Body of pancreas (tissue), 4 donors: ENCODE measurements around the gene FAM222B. TPM values are rescaled to one million over a fixed set of nuclear protein-coding genes. Genes with fewer than 3 reads are reported as not detected.
"Not testable (repeated sequence)": the region's sequence is repeated elsewhere in the genome, so short reads cannot be mapped to it uniquely, and the experiment has no call there.

Source experiments
- ATAC-seq: fragments of 150-250 bp; one replicate; pipeline ENCODE4 v1.9.1; 2016
- DNase-seq, 4 donors: peaks; one replicate each; pipeline ENCODE4 v3.0.0-alpha.2; 2019
- H3K27ac ChIP-seq, 4 donors: fragments of 200-600 bp; sonication (generic); 1 replicate in 3 of 4; 2 replicates in 1 of 4; pipeline versions ENCODE4 v1.5.1 to v1.6.1; 2016 to 2019; ENCODE audit warnings: mild to moderate bottlenecking in 1 of 4, mixed read lengths in 1 of 4, moderate library complexity in 1 of 4
- H3K27me3 ChIP-seq, 2 donors: fragments of 200-600 bp; sonication (generic); one replicate each; pipeline ENCODE4 v1.6.0; 2016; ENCODE audit warnings: mild to moderate bottlenecking in 1 of 2
- H3K36me3 ChIP-seq, 2 donors: fragments of 200-600 bp; sonication (generic); replicated peaks in 1 of 2; 2 replicates each; pipeline ENCODE4 v1.5.1; 2016; ENCODE audit warnings: low read depth in 2 of 2; ENCODE audit not compliant: insufficient read depth in 1 of 2
- H3K4me1 ChIP-seq: fragments of 200-600 bp; sonication (generic); one replicate; pipeline ENCODE4 v1.6.0; 2016
- H3K4me3 ChIP-seq, 2 donors: fragments of 200-600 bp; sonication (generic); 1 replicate in 1 of 2; 2 replicates in 1 of 2; pipeline ENCODE4 v1.5.1; 2016 to 2019
- H3K9me3 ChIP-seq, 3 donors: fragments of 200-600 bp; sonication (generic); 1 replicate in 2 of 3; 2 replicates in 1 of 3; pipeline ENCODE4 v1.5.1; 2016
- POLR2A ChIP-seq, 3 donors: fragments of 450-650 bp; IDR thresholded peaks; one replicate each; pipeline ENCODE4 v1.6.1; 2016; ENCODE audit warnings: antibody characterized with exemption in 3 of 3, mild to moderate bottlenecking in 2 of 3
- WGBS, 2 donors: methylation state at CpG; one replicate each; pipeline ENCODE4 v1.1.5; 2017; 5-methylcytosine and 5-hydroxymethylcytosine counted together
- intact Hi-C: fragments of 100-400 bp; cut with DNase I; formaldehyde crosslinking; loops from one replicate; pipeline ENCODE4 v1.15.1; 2023
- total RNA-seq, 2 donors: library from RNA; depleted of rRNA; stranded (reverse); fragments of >200 nt; gene quantifications; one replicate each; pipeline ENCODE4 v1.1.0, GENCODE V29; 2016
- TF ChIP-seq, protein P1 (sequence below), 7 experiments: fragments of 450-650 bp in 4 of 7; fragments of 200-600 bp in 3 of 7; sonication (generic) in 3 of 7; IDR thresholded peaks; one replicate each; pipeline ENCODE4 v1.5.1; 2016 to 2019; ENCODE audit warnings: antibody characterized with exemption in 7 of 7

The FAM222B gene
- total RNA-seq, 2 donors from 2014 or later, result 9.9 to 15.3 TPM

DNA sequence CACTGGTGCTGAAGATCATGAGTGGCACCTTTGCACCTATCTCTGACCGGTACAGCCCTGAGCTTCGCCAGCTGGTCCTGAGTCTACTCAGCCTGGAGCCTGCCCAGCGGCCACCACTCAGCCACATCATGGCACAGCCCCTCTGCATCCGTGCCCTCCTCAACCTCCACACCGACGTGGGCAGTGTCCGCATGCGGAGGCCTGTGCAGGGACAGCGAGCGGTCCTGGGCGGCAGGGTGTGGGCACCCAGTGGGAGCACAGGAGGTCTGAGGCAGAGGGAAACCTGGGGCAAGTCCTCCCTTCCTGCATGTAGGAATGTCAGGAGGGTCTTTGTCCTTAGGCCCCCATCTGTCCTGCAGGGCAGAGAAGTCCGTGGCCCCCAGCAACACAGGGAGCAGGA is 105.3 kb downstream of the FAM222B start:
- no peak overlapping the region for H3K27ac ChIP-seq
- intact Hi-C loops, result no loop called here
- DNase-seq (no peak), ATAC-seq (no peak)
- no peak for TF ChIP-seq POLR2A (IDR thresholded peaks at IDR 0.05)
- TF ChIP-seq, protein P1, sequence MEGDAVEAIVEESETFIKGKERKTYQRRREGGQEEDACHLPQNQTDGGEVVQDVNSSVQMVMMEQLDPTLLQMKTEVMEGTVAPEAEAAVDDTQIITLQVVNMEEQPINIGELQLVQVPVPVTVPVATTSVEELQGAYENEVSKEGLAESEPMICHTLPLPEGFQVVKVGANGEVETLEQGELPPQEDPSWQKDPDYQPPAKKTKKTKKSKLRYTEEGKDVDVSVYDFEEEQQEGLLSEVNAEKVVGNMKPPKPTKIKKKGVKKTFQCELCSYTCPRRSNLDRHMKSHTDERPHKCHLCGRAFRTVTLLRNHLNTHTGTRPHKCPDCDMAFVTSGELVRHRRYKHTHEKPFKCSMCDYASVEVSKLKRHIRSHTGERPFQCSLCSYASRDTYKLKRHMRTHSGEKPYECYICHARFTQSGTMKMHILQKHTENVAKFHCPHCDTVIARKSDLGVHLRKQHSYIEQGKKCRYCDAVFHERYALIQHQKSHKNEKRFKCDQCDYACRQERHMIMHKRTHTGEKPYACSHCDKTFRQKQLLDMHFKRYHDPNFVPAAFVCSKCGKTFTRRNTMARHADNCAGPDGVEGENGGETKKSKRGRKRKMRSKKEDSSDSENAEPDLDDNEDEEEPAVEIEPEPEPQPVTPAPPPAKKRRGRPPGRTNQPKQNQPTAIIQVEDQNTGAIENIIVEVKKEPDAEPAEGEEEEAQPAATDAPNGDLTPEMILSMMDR (IDR thresholded peaks at IDR 0.05), result no peak
- no peaks in the 10 kb centered on the region for H3K9me3 ChIP-seq
- H3K4me1 ChIP-seq, result no peaks in the 10 kb centered on the region
- no peaks in the 10 kb centered on the region for H3K27me3 ChIP-seq
- no peaks in the 10 kb centered on the region for H3K36me3 ChIP-seq
- H3K4me3 ChIP-seq, result no peak overlapping the region
- 92% methylated on average over 12 of the region's 12 CpGs; no CpG with 5 or more reads in 1 of the 2 donors for WGBS, 2 donors

DNA sequence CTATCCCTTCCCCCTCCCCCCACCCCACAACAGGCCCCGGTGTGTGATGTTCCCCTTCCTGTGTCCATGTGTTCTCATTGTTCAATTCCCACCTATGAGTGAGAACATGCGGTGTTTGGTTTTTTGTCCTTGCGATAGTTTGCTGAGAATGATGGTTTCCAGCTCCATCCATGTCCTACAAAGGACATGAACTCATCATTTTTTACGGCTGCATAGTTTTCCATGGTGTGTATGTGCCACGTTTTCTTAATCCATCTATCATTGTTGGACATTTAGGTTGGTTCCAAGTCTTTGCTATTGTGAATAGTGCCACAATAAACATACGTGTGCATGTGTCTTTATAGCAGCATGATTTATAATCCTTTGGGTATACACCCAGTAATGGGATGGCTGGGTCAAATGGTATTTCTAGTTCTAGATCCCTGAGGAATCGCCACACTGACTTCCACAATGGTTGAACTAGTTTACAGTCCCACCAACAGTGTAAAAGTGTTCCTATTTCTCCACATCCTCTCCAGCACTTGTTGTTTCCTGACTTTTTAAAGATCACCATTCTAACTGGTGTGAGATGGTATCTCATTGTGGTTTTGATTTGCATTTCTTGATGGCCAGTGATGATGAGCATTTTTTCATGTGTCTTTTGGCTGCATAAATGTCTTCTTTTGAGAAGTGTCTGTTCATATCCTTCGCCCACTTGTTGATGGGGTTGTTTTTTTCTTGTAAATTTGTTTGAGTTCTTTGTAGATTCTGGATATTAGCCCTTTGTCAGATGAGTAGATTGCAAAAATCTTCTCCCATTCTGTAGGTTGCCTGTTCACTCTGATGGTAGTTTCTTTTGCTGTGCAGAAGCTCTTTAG is 106.4 kb downstream of the FAM222B start:
- ATAC-seq, H3K27me3 ChIP-seq, H3K27ac ChIP-seq, H3K4me1 ChIP-seq, DNase-seq, H3K36me3 ChIP-seq, intact Hi-C loops, H3K4me3 ChIP-seq, H3K9me3 ChIP-seq: not testable (repeated sequence)
- WGBS, 2 donors, result 94 to 95% methylated on average over 6 to 7 of the region's 8 CpGs

DNA sequence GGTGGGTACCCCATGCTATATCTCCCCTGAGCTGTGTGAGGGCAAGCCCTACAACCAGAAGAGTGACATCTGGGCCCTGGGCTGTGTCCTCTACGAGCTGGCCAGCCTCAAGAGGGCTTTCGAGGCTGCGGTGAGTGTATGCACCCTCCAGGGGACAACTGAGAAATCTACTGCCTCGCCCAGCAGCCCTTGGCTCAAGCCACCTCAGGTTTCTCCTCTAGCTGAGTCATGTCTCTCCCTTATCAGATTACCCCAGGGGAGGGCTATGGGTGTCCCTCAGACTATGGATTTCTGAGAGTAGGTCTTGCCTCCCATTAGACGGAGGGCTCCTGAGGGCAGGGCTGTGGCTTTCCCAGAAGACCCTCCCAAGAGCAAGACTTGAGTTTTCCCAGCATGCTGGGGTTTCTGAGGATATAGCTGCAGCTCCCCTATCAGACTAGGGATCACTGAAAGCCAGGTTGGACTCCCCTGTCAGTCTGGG is 107.3 kb downstream of the FAM222B start:
- TF ChIP-seq, protein P1 (IDR thresholded peaks at IDR 0.05), result no peak
- no peak for TF ChIP-seq POLR2A (IDR thresholded peaks at IDR 0.05)
- DNase-seq, result no peak
- Histone ChIP-seq H3K9me3 (no peaks in the 10 kb centered on the region), H3K27me3 (no peaks in the 10 kb centered on the region), H3K27ac (no peak overlapping the region), H3K36me3 (no peaks in the 10 kb centered on the region), H3K4me3 (no peak overlapping the region), H3K4me1 (no peaks in the 10 kb centered on the region)
- intact Hi-C loops, result no loop called here
- WGBS, 2 donors, result 57 to 82% methylated on average over 1 to 5 of the region's 5 CpGs
- ATAC-seq, result no peak

DNA sequence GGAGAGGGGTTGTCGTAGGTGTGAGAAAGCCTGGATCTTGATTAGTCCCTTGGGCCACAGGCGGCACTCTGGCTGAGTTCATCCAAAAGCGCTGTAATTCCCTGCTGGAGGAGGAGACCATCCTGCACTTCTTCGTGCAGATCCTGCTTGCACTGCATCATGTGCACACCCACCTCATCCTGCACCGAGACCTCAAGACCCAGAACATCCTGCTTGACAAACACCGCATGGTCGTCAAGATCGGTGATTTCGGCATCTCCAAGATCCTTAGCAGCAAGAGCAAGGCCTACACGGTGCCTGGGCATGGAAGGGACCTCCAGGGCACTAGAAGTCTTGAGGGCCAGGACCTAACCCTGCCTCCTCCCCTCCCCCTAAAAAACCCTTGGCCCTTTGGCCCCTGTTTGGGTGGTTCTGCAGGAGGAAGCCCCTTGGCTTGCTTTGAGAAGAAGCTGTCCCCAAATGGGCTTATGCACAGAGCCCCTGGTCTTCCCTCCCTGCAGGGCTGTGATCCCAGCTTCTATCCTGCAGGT is 107.8 kb downstream of the FAM222B start:
- 91 to 94% methylated on average over 9 to 10 of the region's 10 CpGs for WGBS, 2 donors
- no peaks in the 10 kb centered on the region for H3K27me3 ChIP-seq
- intact Hi-C loops, result no loop called here
- no peaks in the 10 kb centered on the region for H3K36me3 ChIP-seq
- H3K4me1 ChIP-seq, result no peaks in the 10 kb centered on the region
- TF ChIP-seq POLR2A (IDR thresholded peaks at IDR 0.05), result no peak
- TF ChIP-seq, protein P1 (IDR thresholded peaks at IDR 0.05), result no peak
- H3K9me3 ChIP-seq, result no peaks in the 10 kb centered on the region
- H3K27ac ChIP-seq, result no peak overlapping the region
- no peak overlapping the region for H3K4me3 ChIP-seq
- no peak for ATAC-seq
- DNase-seq, result no peak

DNA sequence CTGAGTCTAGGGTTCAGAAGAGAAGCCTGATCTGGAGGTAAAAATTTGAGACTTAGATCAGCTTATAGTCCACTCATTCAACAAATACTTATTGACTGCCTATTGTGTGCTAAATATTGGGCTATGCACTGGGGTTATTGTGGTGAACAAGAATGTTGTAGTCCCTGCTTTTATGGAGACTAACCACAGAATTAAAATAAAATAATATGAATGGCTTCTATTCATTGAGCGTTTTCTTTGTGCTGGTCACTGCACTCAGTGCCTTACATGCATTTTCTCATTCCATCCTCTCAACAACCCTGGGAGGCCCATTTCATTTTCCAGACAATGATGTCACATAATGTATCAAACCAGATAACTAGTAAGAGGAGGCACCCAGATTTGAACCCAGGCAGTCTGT is 109.2 kb downstream of the FAM222B start:
- 81 to 86% methylated on average over 1 of the region's 1 CpG for WGBS, 2 donors
- no peak overlapping the region for H3K27ac ChIP-seq
- TF ChIP-seq, protein P1 (IDR thresholded peaks at IDR 0.05), result no peak
- TF ChIP-seq POLR2A (IDR thresholded peaks at IDR 0.05), result no peak
- peaks cover 6% of the 10 kb centered on the region for H3K4me1 ChIP-seq
- no peaks in the 10 kb centered on the region for H3K27me3 ChIP-seq
- intact Hi-C loops, result no loop called here
- no peak overlapping the region for H3K4me3 ChIP-seq
- ATAC-seq (no peak), DNase-seq (no peak)
- H3K9me3 ChIP-seq, result no peaks in the 10 kb centered on the region
- H3K36me3 ChIP-seq, result no peaks in the 10 kb centered on the region
